Measurements from ENCODE around the gene ESR2. TPM values are rescaled to one million over a fixed set of nuclear protein-coding genes. Genes with fewer than 3 reads are reported as not detected.

The ESR2 gene
- total RNA-seq, 1 donor = not detected

DNA sequence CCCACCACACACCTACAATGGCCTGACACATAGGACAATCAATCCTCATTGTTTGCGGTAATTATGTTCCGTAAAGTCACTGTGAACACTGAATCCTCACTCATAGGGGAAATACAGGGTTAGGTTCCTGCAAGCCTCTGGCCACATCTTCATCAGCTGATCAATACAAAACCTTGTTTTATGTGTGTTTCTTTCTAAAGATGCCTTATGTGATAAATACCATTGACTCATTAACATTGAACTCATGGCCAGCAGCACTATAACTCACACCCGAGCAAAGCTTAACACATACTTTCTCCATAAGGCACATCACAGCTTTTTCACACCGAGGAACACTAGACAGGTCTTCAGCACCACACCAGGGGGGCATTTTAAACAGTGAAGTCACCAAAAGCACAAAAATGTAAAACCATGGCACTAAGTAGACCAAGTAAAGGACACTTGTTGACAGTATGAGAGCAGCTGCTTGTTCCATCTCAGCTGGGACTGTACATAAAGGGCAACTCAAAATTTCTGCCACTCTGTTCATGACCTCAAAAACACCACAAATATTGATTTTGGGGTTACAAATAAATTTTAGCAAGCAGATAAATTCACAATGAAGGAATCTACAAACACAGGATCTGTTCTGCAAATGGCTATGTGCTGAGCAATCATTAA lies 60.5 kb downstream of the ESR2 start:
- no peak overlapping the region for H2AFZ ChIP-seq (ENCODE audit: low read length)
- H3K36me3 ChIP-seq (ENCODE audit: insufficient read depth, low read length) = no peaks in the 10 kb centered on the region
- H3K4me3 ChIP-seq (ENCODE audit: insufficient read depth, low read length) = no peak overlapping the region
- peaks cover 46% of the 10 kb centered on the region for H3K27me3 ChIP-seq (ENCODE audit: insufficient read depth, low read length)
- H3K9me3 ChIP-seq (ENCODE audit: low read depth, low read length) = no peaks in the 10 kb centered on the region
- no peak overlapping the region for H3K27ac ChIP-seq (ENCODE audit: low read depth, low read length)
- H4K20me1 ChIP-seq (ENCODE audit: insufficient read depth, low read length) = no peaks in the 10 kb centered on the region
- peaks cover 13% of the 10 kb centered on the region for H3K4me1 ChIP-seq (ENCODE audit: insufficient read depth, low read length)
- no peak for TF ChIP-seq CTCF (IDR thresholded peaks at IDR 0.05; ENCODE audit: extremely low read depth, low read depth, low read length)
- no peak for DNase-seq (ENCODE audit: insufficient read length, low spot score, missing footprints)
- no peaks in the 10 kb centered on the region for H3K79me2 ChIP-seq (ENCODE audit: insufficient read depth, low read length)
- H3K4me2 ChIP-seq (ENCODE audit: insufficient read depth, low read length) = no peak overlapping the region

- no peaks in the 10 kb centered on the region for H3K36me3 ChIP-seq (ENCODE audit: insufficient read depth, low read length)
- H3K27me3 ChIP-seq (ENCODE audit: insufficient read depth, low read length) = peaks cover 43% of the 10 kb centered on the region
- H2AFZ ChIP-seq (ENCODE audit: low read length) = no peak overlapping the region
- DNase-seq (ENCODE audit: insufficient read length, low spot score, missing footprints) = no peak
- no peak overlapping the region for H3K27ac ChIP-seq (ENCODE audit: low read depth, low read length)
- H4K20me1 ChIP-seq (ENCODE audit: insufficient read depth, low read length) = no peaks in the 10 kb centered on the region
- H3K4me3 ChIP-seq (ENCODE audit: insufficient read depth, low read length) = no peak overlapping the region
- no peaks in the 10 kb centered on the region for H3K9me3 ChIP-seq (ENCODE audit: low read depth, low read length)
- H3K79me2 ChIP-seq (ENCODE audit: insufficient read depth, low read length) = no peaks in the 10 kb centered on the region
- H3K4me2 ChIP-seq (ENCODE audit: insufficient read depth, low read length) = peak overlapping the region; percentile 45
- TF ChIP-seq CTCF (IDR thresholded peaks at IDR 0.05; ENCODE audit: extremely low read depth, low read depth, low read length) = no peak
- peaks cover 13% of the 10 kb centered on the region for H3K4me1 ChIP-seq (ENCODE audit: insufficient read depth, low read length)
Measured at GRCh38 chr14:64232944-64233343, 61.2 kb downstream of the ESR2 start.

GRCh38 chr14:64232095-64232838 lies 61.9 kb downstream of the ESR2 start:
- Histone ChIP-seq H3K36me3 (ENCODE audit: insufficient read depth, low read length) (no peaks in the 10 kb centered on the region), H3K79me2 (ENCODE audit: insufficient read depth, low read length) (no peaks in the 10 kb centered on the region), H3K4me1 (ENCODE audit: insufficient read depth, low read length) (peaks cover 13% of the 10 kb centered on the region), H4K20me1 (ENCODE audit: insufficient read depth, low read length) (no peaks in the 10 kb centered on the region), H3K4me3 (ENCODE audit: insufficient read depth, low read length) (no peak overlapping the region), H2AFZ (ENCODE audit: low read length) (no peak overlapping the region), H3K9me3 (ENCODE audit: low read depth, low read length) (no peaks in the 10 kb centered on the region), H3K4me2 (ENCODE audit: insufficient read depth, low read length) (peak overlapping the region; percentile 45), H3K27me3 (ENCODE audit: insufficient read depth, low read length) (peaks cover 42% of the 10 kb centered on the region), H3K27ac (ENCODE audit: low read depth, low read length) (no peak overlapping the region)
- DNase-seq (ENCODE audit: insufficient read length, low spot score, missing footprints) = peak; percentile 87
- no peak for TF ChIP-seq CTCF (IDR thresholded peaks at IDR 0.05; ENCODE audit: extremely low read depth, low read depth, low read length)

DNA sequence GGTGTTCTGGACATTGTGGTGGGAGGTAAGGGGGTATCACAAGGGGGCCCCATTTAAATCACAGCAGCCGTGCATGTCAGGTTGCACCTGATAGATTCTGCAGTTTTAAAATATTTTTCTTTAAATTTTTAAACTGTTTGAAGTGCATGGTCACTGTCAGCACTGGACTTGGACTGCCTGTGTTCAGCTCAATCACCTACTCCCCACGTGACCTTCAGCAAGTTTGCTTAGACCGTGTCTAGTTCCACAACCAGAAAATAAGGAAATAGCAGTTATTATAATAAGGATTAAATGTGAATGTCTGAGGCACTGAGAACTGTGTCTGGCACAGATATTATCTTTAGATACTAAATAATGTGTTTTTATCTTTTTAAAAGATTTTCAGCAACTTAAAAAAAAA lies 64.7 kb downstream of the ESR2 start:
- no peak overlapping the region for H3K27ac ChIP-seq (ENCODE audit: low read depth, low read length)
- no peaks in the 10 kb centered on the region for H3K9me3 ChIP-seq (ENCODE audit: low read depth, low read length)
- H3K4me3 ChIP-seq (ENCODE audit: insufficient read depth, low read length) = no peak overlapping the region
- H3K4me1 ChIP-seq (ENCODE audit: insufficient read depth, low read length) = peaks cover 13% of the 10 kb centered on the region
- no peak for DNase-seq (ENCODE audit: insufficient read length, low spot score, missing footprints)
- H2AFZ ChIP-seq (ENCODE audit: low read length) = no peak overlapping the region
- no peak for TF ChIP-seq CTCF (IDR thresholded peaks at IDR 0.05; ENCODE audit: extremely low read depth, low read depth, low read length)
- no peaks in the 10 kb centered on the region for H4K20me1 ChIP-seq (ENCODE audit: insufficient read depth, low read length)
- H3K79me2 ChIP-seq (ENCODE audit: insufficient read depth, low read length) = no peaks in the 10 kb centered on the region
- no peak overlapping the region for H3K4me2 ChIP-seq (ENCODE audit: insufficient read depth, low read length)
- peaks cover 15% of the 10 kb centered on the region for H3K27me3 ChIP-seq (ENCODE audit: insufficient read depth, low read length)
- no peaks in the 10 kb centered on the region for H3K36me3 ChIP-seq (ENCODE audit: insufficient read depth, low read length)

Data from osteoblast (primary cell).